Measurements from ENCODE around the gene STON2. TPM values are rescaled to one million over a fixed set of nuclear protein-coding genes. Genes with fewer than 3 reads are reported as not detected.

The STON2 gene
- polyA plus RNA-seq, 2 of the 4 experiments (the other 2 are of a cell fraction), result 0.53 to 1.3 TPM

GRCh38 chr14:81345781-81346180, 54.3 kb downstream of the STON2 start:
- ChIA-PET POLR2A (no interaction called here), CTCF (no interaction called here)
- ATAC-seq (no peak), FAIRE-seq (no peak), DNase-seq (ENCODE audit: low read depth in 1 of 2, low spot score in 1 of 2) (no peak)
- 59% methylated on average over 2 of the region's 2 CpGs for WGBS (ENCODE audit: missing lambda C conversion rate)
- Histone ChIP-seq H3K27ac (no peak overlapping the region), H3K4me1 (no peaks in the 10 kb centered on the region), H3K4me3 (no peak overlapping the region), H3K4me2 (no peak overlapping the region), H3K9me3 (no peaks in the 10 kb centered on the region)
- TF ChIP-seq GATA3 (IDR thresholded peaks at IDR 0.05; ENCODE audit: borderline replicate concordance) (no peak), HOXA7 (CRISPR knock-in tag; IDR thresholded peaks at IDR 0.05) (no peak), ESRRA (IDR thresholded peaks at IDR 0.05; ENCODE audit: borderline replicate concordance, low read length) (no peak), JUNB (IDR thresholded peaks at IDR 0.05) (no peak), USF2 (IDR thresholded peaks at IDR 0.05) (no peak), ATOH8 (CRISPR knock-in tag; IDR thresholded peaks at IDR 0.05; ENCODE audit: low read depth) (no peak)

GRCh38 chr14:81344481-81345160, 55.5 kb downstream of the STON2 start:
- Histone ChIP-seq H3K4me2 (no peak overlapping the region), H3K4me1 (no peaks in the 10 kb centered on the region), H3K9me3 (no peaks in the 10 kb centered on the region), H3K27ac (no peak overlapping the region), H3K4me3 (no peak overlapping the region)
- no peak for DNase-seq (ENCODE audit: low read depth in 1 of 2, low spot score in 1 of 2)
- no peak for ATAC-seq
- TF ChIP-seq KDM5A (IDR thresholded peaks at IDR 0.05), result no peak
- no peak for TF ChIP-seq FOSL2 (IDR thresholded peaks at IDR 0.05)
- no peak for TF ChIP-seq FOSL2 (CRISPR knock-in tag; IDR thresholded peaks at IDR 0.05)
- TF ChIP-seq POLR2A (IDR thresholded peaks at IDR 0.05; ENCODE audit: low read length), result no peak
- no peak for TF ChIP-seq KDM1A (IDR thresholded peaks at IDR 0.05; ENCODE audit: low read depth)
- no peak for TF ChIP-seq HOXB13 (CRISPR knock-in tag; IDR thresholded peaks at IDR 0.05; ENCODE audit: low read depth)
- TF ChIP-seq GATA3 (IDR thresholded peaks at IDR 0.05; ENCODE audit: borderline replicate concordance), result no peak
- no peak for TF ChIP-seq EHF (CRISPR knock-in tag; IDR thresholded peaks at IDR 0.05)
- no peak for TF ChIP-seq E2F6 (IDR thresholded peaks at IDR 0.05; ENCODE audit: borderline replicate concordance, low read depth)
- no peak for TF ChIP-seq HMGXB4 (CRISPR knock-in tag; IDR thresholded peaks at IDR 0.05; ENCODE audit: borderline replicate concordance)
- no peak for TF ChIP-seq CBX8 (IDR thresholded peaks at IDR 0.05)
- no peak for TF ChIP-seq BHLHE40 (IDR thresholded peaks at IDR 0.05; ENCODE audit: low read depth, low read length)
- no peak for TF ChIP-seq RARB (CRISPR knock-in tag; IDR thresholded peaks at IDR 0.05)
- TF ChIP-seq PBX3 (IDR thresholded peaks at IDR 0.05), result no peak
- TF ChIP-seq REST (IDR thresholded peaks at IDR 0.05), result no peak
- no peak for TF ChIP-seq EHMT2 (IDR thresholded peaks at IDR 0.05; ENCODE audit: low read depth)
- 32% methylated on average over 3 of the region's 3 CpGs for WGBS (ENCODE audit: missing lambda C conversion rate)
- ChIA-PET CTCF (interaction anchor here (0.9 kb wide), 1 partner anchor 35 kb away, joined by 3 read pairs; no protein-coding TSS in a partner anchor), POLR2A (no interaction called here)
- no peak for FAIRE-seq

Measured in A549 (cell line).